ENCODE data around the gene HMX3.

HMX3 gene

GRCh38 chr10:123180101-123181090 is 44.6 kb downstream of the HMX3 start:
- DNase-seq = no peak

GRCh38 chr10:123183724-123184123 is 48.0 kb downstream of the HMX3 start:
- DNase-seq = no peak

- no peak for DNase-seq
These were observed 52.0 kb downstream of the HMX3 start for GRCh38 chr10:123187781-123188180.
